WTC11 (cell line): Measurements from ENCODE around the gene GALNT17. TPM values are rescaled to one million over a fixed set of nuclear protein-coding genes. Genes with fewer than 3 reads are reported as not detected.

Experiments used
- ATAC-seq: fragments of 200-7000 bp; cut with Tn5 transposase; 2 replicates; pipeline ENCODE4 v1.10.0; 2021; ENCODE audit warnings: mild to moderate bottlenecking, moderate library complexity
- CTCF ChIA-PET: fragments of 300-600 bp; sonication (Branson Sonifier 250); formaldehyde crosslinking; loops from one replicate; lab custom pipeline; 2021; ENCODE audit warnings: antibody characterized with exemption; lab: Charles Lee
- POLR2A ChIA-PET: fragments of 350-600 bp; sonication (Branson Sonifier 250); formaldehyde crosslinking; loops from one replicate; lab custom pipeline; 2021; ENCODE audit warnings: antibody characterized with exemption; lab: Charles Lee
- DNase-seq: peaks from one replicate; pipeline ENCODE4 v3.0.0; 2021; ENCODE audit warnings: low spot score
- H3K27ac Mint-ChIP-seq: 2 replicates; pipeline ENCODE4 v1.8.0; 2021; ENCODE audit warnings: mixed read lengths
- H3K27me3 Mint-ChIP-seq: 2 replicates; pipeline ENCODE4 v1.8.0; 2021; ENCODE audit warnings: low read depth, mild to moderate bottlenecking, moderate library complexity, mixed read lengths
- H3K36me3 Mint-ChIP-seq: 2 replicates; pipeline ENCODE4 v1.8.0; 2021; ENCODE audit warnings: mixed read lengths
- H3K4me1 Mint-ChIP-seq: 2 replicates; pipeline ENCODE4 v1.8.0; 2022; ENCODE audit warnings: mixed read lengths
- H3K4me3 Mint-ChIP-seq: 2 replicates; pipeline ENCODE4 v1.8.0; 2021; ENCODE audit warnings: mild to moderate bottlenecking, moderate library complexity, mixed read lengths
- H3K9me3 Mint-ChIP-seq: 2 replicates; pipeline ENCODE4 v1.8.0; 2021; ENCODE audit warnings: mixed read lengths
- ATF1 ChIP-seq: sonication (generic); formaldehyde crosslinking; IDR thresholded peaks from 2 replicates; pipeline ENCODE4 v1.8.1; 2023; ENCODE audit warnings: mild to moderate bottlenecking, moderate library complexity, missing genetic modification reagents
- CBFB ChIP-seq: sonication (generic); formaldehyde crosslinking; IDR thresholded peaks from 2 replicates; pipeline ENCODE4 v1.8.1; 2022; ENCODE audit warnings: mild to moderate bottlenecking, low read depth, missing genetic modification reagents
- CREB1 ChIP-seq: sonication (generic); formaldehyde crosslinking; IDR thresholded peaks from 2 replicates; pipeline ENCODE4 v1.8.0; 2023; ENCODE audit warnings: mild to moderate bottlenecking, missing genetic modification reagents
- ELF4 ChIP-seq: sonication (generic); formaldehyde crosslinking; IDR thresholded peaks from 2 replicates; pipeline ENCODE4 v1.8.1; 2022; ENCODE audit warnings: low read depth, mild to moderate bottlenecking, moderate library complexity, missing genetic modification reagents
- ESRRA ChIP-seq: sonication (generic); formaldehyde crosslinking; IDR thresholded peaks from 2 replicates; pipeline ENCODE4 v1.8.1; 2022; ENCODE audit warnings: mild to moderate bottlenecking, missing genetic modification reagents, borderline replicate concordance
- ETV6 ChIP-seq: sonication (generic); formaldehyde crosslinking; IDR thresholded peaks from 2 replicates; pipeline ENCODE4 v1.8.1; 2022; ENCODE audit warnings: mild to moderate bottlenecking, missing genetic modification reagents
- FOXK1 ChIP-seq: sonication (generic); formaldehyde crosslinking; IDR thresholded peaks from 2 replicates; pipeline ENCODE4 v1.8.0; 2022; ENCODE audit warnings: mild to moderate bottlenecking, moderate library complexity, missing genetic modification reagents
- GABPB1 ChIP-seq: sonication (generic); formaldehyde crosslinking; IDR thresholded peaks from 2 replicates; pipeline ENCODE4 v1.8.1; 2023; ENCODE audit warnings: mild to moderate bottlenecking, missing genetic modification reagents
- JUN ChIP-seq: sonication (generic); formaldehyde crosslinking; IDR thresholded peaks from 2 replicates; pipeline ENCODE4 v1.8.0; 2023; ENCODE audit warnings: mild to moderate bottlenecking, missing genetic modification reagents
- NFATC4 ChIP-seq: fragments of 250-450 bp; sonication (Bioruptor Pico); IDR thresholded peaks from 2 replicates; pipeline ENCODE4 v1.9.0; 2021; ENCODE audit warnings: mild to moderate bottlenecking
- RORB ChIP-seq: fragments of 250-450 bp; sonication (Bioruptor Pico); IDR thresholded peaks from 2 replicates; pipeline ENCODE4 v1.9.0; 2021; ENCODE audit warnings: mild to moderate bottlenecking
- SOX15 ChIP-seq: fragments of 250-450 bp; sonication (Bioruptor Pico); IDR thresholded peaks from 2 replicates; pipeline ENCODE4 v1.9.0; 2021; ENCODE audit warnings: mild to moderate bottlenecking
- SP1 ChIP-seq: sonication (generic); formaldehyde crosslinking; conservative IDR thresholded peaks from 2 replicates; pipeline ENCODE4 v1.8.1; 2022; ENCODE audit warnings: missing genetic modification reagents
- TEAD4 ChIP-seq: sonication (generic); formaldehyde crosslinking; IDR thresholded peaks from 2 replicates; pipeline ENCODE4 v1.8.0; 2022; ENCODE audit warnings: mild to moderate bottlenecking, missing genetic modification reagents
- ZNF138 ChIP-seq: sonication (generic); formaldehyde crosslinking; conservative IDR thresholded peaks from 2 replicates; pipeline ENCODE4 v1.8.1; 2022; ENCODE audit warnings: mild to moderate bottlenecking, moderate library complexity, missing genetic modification reagents
- ZNF219 ChIP-seq: sonication (generic); formaldehyde crosslinking; IDR thresholded peaks from 2 replicates; pipeline ENCODE4 v1.8.0; 2023; ENCODE audit warnings: missing genetic modification reagents, mild to moderate bottlenecking, borderline replicate concordance
- ZNF317 ChIP-seq: sonication (generic); formaldehyde crosslinking; IDR thresholded peaks from 2 replicates; pipeline ENCODE4 v1.8.1; 2023; ENCODE audit warnings: low read depth, mild to moderate bottlenecking, moderate library complexity, missing genetic modification reagents, borderline replicate concordance
- ZNF416 ChIP-seq: fragments of 250-450 bp; sonication (Bioruptor Pico); IDR thresholded peaks from 2 replicates; pipeline ENCODE4 v1.9.0; 2021; ENCODE audit warnings: mild to moderate bottlenecking, inconsistent platforms
- total RNA-seq: library from RNA; stranded (reverse); gene quantifications from 3 replicates; pipeline ENCODE4 v1.2.3, GENCODE V29; 2021
- TF ChIP-seq, protein P1 (sequence below): sonication (generic); formaldehyde crosslinking; IDR thresholded peaks from 2 replicates; pipeline ENCODE4 v1.8.1; 2023; ENCODE audit warnings: mild to moderate bottlenecking, moderate library complexity, missing genetic modification reagents
- TF ChIP-seq, protein P2 (sequence below): sonication (generic); formaldehyde crosslinking; IDR thresholded peaks from 2 replicates; pipeline ENCODE4 v1.8.1; 2023; ENCODE audit warnings: mild to moderate bottlenecking, missing genetic modification reagents, borderline replicate concordance
- TF ChIP-seq, protein P3 (sequence below): sonication (generic); formaldehyde crosslinking; IDR thresholded peaks from 2 replicates; pipeline ENCODE4 v1.8.0; 2022; ENCODE audit warnings: mild to moderate bottlenecking, missing genetic modification reagents
- TF ChIP-seq, protein P4 (sequence below): sonication (generic); formaldehyde crosslinking; IDR thresholded peaks from 2 replicates; pipeline ENCODE4 v1.8.0; 2022; ENCODE audit warnings: missing genetic modification reagents
- TF ChIP-seq, protein P5 (sequence below): fragments of 250-450 bp; sonication (Bioruptor Pico); IDR thresholded peaks from 2 replicates; pipeline ENCODE4 v1.9.0; 2021; ENCODE audit warnings: mild to moderate bottlenecking
- TF ChIP-seq, protein P6 (sequence below): fragments of 250-450 bp; sonication (Bioruptor Pico); conservative IDR thresholded peaks from 2 replicates; pipeline ENCODE4 v1.9.0; 2021; ENCODE audit warnings: mild to moderate bottlenecking

GALNT17 gene
- total RNA-seq, 1 experiment from 2014 or later = 61.1 TPM

DNA sequence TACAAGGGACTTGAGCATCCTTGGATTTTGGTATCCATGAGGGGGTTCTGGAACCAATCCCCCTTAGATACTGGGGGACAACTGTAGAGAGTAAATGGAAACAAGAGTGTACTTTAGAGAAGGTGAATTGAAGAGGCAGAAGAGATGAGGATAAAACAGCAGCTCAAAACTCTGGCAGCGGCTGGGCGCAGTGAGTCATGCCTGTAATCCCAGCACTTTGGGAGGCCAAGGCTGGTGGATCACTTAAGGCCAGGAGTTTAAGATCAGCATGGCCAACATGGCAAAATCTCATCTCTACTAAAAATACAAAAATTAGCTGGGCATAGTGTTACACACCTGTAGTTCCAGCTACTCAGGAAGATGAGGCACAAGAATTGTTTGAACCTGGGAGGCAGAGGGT lies 218.7 kb downstream of the GALNT17 start (continued):
- TF ChIP-seq ELF4 (no peak), SOX15 (no peak), CREB1 (CRISPR knock-in tag) (no peak), SP1 (no peak), ATF1 (CRISPR knock-in tag) (no peak), GABPB1 (CRISPR knock-in tag) (no peak), ZNF416 (CRISPR knock-in tag) (no peak)
- TF ChIP-seq, protein P1, sequence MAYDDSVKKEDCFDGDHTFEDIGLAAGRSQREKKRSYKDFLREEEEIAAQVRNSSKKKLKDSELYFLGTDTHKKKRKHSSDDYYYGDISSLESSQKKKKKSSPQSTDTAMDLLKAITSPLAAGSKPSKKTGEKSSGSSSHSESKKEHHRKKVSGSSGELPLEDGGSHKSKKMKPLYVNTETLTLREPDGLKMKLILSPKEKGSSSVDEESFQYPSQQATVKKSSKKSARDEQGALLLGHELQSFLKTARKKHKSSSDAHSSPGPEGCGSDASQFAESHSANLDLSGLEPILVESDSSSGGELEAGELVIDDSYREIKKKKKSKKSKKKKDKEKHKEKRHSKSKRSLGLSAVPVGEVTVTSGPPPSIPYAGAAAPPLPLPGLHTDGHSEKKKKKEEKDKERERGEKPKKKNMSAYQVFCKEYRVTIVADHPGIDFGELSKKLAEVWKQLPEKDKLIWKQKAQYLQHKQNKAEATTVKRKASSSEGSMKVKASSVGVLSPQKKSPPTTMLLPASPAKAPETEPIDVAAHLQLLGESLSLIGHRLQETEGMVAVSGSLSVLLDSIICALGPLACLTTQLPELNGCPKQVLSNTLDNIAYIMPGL (CRISPR knock-in tag) = no peak

DNA sequence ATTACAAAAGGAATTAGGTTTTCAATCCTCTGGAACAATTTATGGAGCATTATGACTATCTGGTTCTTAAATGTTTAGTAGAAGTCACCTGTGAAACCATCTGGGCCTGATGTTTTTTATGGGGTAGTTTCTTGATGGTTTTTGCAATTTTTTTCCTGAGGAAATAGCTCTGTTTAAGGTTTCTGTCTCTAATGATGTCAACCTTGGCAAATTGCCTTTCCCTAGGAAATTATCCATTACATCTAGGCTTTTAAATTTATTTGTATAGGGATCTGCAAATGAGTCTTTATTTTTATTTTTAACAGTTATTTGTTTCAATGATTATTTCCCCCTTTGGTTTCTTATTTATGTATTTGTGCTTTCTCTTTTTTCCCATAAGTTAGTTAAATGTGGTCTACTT lies 222.8 kb downstream of the GALNT17 start:
- peaks cover 58% of the 10 kb centered on the region for H3K36me3 Mint-ChIP-seq
- H3K27me3 Mint-ChIP-seq = no peaks in the 10 kb centered on the region
- H3K9me3 Mint-ChIP-seq = peaks cover 53% of the 10 kb centered on the region
- CTCF ChIA-PET = no interaction called here
- peaks cover 6% of the 10 kb centered on the region; the same call in 1 of the 2 replicates for H3K4me1 Mint-ChIP-seq
- ATAC-seq (no peak), DNase-seq (no peak)
- H3K4me3 Mint-ChIP-seq = no peak overlapping the region
- POLR2A ChIA-PET = no interaction called here
- no peak overlapping the region for H3K27ac Mint-ChIP-seq
- no peak for TF ChIP-seq ESRRA (CRISPR knock-in tag)
- no peak for TF ChIP-seq RORB
- TF ChIP-seq, protein P2, sequence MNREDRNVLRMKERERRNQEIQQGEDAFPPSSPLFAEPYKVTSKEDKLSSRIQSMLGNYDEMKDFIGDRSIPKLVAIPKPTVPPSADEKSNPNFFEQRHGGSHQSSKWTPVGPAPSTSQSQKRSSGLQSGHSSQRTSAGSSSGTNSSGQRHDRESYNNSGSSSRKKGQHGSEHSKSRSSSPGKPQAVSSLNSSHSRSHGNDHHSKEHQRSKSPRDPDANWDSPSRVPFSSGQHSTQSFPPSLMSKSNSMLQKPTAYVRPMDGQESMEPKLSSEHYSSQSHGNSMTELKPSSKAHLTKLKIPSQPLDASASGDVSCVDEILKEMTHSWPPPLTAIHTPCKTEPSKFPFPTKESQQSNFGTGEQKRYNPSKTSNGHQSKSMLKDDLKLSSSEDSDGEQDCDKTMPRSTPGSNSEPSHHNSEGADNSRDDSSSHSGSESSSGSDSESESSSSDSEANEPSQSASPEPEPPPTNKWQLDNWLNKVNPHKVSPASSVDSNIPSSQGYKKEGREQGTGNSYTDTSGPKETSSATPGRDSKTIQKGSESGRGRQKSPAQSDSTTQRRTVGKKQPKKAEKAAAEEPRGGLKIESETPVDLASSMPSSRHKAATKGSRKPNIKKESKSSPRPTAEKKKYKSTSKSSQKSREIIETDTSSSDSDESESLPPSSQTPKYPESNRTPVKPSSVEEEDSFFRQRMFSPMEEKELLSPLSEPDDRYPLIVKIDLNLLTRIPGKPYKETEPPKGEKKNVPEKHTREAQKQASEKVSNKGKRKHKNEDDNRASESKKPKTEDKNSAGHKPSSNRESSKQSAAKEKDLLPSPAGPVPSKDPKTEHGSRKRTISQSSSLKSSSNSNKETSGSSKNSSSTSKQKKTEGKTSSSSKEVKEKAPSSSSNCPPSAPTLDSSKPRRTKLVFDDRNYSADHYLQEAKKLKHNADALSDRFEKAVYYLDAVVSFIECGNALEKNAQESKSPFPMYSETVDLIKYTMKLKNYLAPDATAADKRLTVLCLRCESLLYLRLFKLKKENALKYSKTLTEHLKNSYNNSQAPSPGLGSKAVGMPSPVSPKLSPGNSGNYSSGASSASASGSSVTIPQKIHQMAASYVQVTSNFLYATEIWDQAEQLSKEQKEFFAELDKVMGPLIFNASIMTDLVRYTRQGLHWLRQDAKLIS (CRISPR knock-in tag) = no peak
- no peak for TF ChIP-seq NFATC4 (CRISPR knock-in tag)
- no peak for TF ChIP-seq ZNF317
- TF ChIP-seq ZNF416 (CRISPR knock-in tag) = no peak
- TF ChIP-seq ZNF138 = no peak
- TF ChIP-seq, protein P3, sequence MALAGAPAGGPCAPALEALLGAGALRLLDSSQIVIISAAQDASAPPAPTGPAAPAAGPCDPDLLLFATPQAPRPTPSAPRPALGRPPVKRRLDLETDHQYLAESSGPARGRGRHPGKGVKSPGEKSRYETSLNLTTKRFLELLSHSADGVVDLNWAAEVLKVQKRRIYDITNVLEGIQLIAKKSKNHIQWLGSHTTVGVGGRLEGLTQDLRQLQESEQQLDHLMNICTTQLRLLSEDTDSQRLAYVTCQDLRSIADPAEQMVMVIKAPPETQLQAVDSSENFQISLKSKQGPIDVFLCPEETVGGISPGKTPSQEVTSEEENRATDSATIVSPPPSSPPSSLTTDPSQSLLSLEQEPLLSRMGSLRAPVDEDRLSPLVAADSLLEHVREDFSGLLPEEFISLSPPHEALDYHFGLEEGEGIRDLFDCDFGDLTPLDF (CRISPR knock-in tag) = no peak
- TF ChIP-seq ZNF219 = no peak
- no peak for TF ChIP-seq FOXK1 (CRISPR knock-in tag)
- TF ChIP-seq, protein P4, sequence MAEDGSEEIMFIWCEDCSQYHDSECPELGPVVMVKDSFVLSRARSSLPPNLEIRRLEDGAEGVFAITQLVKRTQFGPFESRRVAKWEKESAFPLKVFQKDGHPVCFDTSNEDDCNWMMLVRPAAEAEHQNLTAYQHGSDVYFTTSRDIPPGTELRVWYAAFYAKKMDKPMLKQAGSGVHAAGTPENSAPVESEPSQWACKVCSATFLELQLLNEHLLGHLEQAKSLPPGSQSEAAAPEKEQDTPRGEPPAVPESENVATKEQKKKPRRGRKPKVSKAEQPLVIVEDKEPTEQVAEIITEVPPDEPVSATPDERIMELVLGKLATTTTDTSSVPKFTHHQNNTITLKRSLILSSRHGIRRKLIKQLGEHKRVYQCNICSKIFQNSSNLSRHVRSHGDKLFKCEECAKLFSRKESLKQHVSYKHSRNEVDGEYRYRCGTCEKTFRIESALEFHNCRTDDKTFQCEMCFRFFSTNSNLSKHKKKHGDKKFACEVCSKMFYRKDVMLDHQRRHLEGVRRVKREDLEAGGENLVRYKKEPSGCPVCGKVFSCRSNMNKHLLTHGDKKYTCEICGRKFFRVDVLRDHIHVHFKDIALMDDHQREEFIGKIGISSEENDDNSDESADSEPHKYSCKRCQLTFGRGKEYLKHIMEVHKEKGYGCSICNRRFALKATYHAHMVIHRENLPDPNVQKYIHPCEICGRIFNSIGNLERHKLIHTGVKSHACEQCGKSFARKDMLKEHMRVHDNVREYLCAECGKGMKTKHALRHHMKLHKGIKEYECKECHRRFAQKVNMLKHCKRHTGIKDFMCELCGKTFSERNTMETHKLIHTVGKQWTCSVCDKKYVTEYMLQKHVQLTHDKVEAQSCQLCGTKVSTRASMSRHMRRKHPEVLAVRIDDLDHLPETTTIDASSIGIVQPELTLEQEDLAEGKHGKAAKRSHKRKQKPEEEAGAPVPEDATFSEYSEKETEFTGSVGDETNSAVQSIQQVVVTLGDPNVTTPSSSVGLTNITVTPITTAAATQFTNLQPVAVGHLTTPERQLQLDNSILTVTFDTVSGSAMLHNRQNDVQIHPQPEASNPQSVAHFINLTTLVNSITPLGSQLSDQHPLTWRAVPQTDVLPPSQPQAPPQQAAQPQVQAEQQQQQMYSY (CRISPR knock-in tag) = no peak
- no peak for TF ChIP-seq CBFB (CRISPR knock-in tag)
- no peak for TF ChIP-seq TEAD4
- no peak for TF ChIP-seq ETV6
- TF ChIP-seq, protein P5, sequence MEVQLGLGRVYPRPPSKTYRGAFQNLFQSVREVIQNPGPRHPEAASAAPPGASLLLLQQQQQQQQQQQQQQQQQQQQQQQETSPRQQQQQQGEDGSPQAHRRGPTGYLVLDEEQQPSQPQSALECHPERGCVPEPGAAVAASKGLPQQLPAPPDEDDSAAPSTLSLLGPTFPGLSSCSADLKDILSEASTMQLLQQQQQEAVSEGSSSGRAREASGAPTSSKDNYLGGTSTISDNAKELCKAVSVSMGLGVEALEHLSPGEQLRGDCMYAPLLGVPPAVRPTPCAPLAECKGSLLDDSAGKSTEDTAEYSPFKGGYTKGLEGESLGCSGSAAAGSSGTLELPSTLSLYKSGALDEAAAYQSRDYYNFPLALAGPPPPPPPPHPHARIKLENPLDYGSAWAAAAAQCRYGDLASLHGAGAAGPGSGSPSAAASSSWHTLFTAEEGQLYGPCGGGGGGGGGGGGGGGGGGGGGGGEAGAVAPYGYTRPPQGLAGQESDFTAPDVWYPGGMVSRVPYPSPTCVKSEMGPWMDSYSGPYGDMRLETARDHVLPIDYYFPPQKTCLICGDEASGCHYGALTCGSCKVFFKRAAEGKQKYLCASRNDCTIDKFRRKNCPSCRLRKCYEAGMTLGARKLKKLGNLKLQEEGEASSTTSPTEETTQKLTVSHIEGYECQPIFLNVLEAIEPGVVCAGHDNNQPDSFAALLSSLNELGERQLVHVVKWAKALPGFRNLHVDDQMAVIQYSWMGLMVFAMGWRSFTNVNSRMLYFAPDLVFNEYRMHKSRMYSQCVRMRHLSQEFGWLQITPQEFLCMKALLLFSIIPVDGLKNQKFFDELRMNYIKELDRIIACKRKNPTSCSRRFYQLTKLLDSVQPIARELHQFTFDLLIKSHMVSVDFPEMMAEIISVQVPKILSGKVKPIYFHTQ (CRISPR knock-in tag) = no peak
- TF ChIP-seq, protein P6, sequence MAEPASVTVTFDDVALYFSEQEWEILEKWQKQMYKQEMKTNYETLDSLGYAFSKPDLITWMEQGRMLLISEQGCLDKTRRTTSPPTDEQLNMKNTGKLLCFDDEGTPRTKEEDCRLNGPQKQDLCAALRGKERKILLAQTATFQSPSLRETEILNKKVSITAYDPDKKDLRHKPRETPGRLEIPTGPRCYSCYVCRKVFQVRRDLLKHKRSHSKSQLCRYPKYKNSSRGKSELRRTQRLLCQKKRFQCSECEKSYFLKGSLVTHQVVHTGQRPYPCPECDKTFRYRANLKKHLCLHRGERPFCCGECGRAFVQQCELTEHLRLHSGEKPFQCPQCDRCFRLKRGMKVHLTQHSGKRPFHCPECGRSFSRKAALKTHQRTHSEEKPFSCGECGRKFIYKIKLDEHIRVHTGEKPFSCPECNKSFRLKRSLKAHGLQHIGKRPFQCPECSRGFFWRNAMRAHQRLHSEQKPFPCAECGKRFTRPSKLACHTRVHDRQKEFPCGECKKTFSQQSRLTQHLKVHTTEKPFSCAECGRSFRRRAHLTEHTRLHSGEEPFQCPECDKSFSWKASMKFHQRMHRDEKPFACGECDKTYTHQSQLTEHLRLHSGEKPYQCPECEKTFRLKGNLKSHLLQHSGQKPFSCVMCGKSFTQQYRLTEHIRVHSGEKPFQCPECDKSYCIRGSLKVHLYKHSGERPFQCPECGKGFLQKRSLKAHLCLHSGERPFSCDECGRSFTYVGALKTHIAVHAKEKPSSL = no peak
- TF ChIP-seq JUN (CRISPR knock-in tag) = no peak
